SK-N-MC (cell line): ENCODE data around the gene CARD10.

Experiments
- EZH2 ChIP-seq: fragments of 200-600 bp; sonication (generic); IDR thresholded peaks from one replicate; pipeline ENCODE4 v1.6.1; 2017; ENCODE audit warnings: antibody characterized with exemption
- POLR2AphosphoS5 ChIP-seq: IDR thresholded peaks from 2 replicates; pipeline ENCODE4 v1.6.1; 2012; ENCODE audit warnings: mild to moderate bottlenecking, low read depth, low read length, borderline replicate concordance

GRCh38 chr22:37487129-37487528, 32.1 kb downstream of the CARD10 start:
- TF ChIP-seq EZH2 (no peak), POLR2AphosphoS5 (no peak)
